Measurements from ENCODE around the gene OPCML.

DNA sequence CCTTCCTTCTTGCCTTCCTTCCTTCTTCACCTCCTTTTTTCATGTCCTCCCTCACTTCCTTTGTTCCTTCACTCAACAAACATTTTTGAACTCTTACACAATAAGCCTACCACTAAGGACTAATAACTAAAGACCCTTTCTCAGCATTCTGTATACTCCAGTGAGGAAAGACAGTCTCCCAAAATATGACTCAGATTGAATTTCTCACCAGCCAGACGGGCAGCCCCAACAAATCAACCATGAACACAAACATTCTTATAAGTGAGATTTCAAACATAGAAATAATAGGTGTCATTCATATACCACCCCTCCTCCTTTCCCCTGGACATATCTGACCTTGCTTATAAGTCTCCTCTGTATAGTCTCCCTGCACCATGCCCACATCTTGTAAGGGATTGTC lies 1079.7 kb downstream of the OPCML start:
- no peak for TF ChIP-seq CTCF (conservative IDR thresholded peaks at IDR 0.05 in 1 of 2, IDR thresholded peaks at IDR 0.05 in 1 of 2; ENCODE audit: extremely low read depth in 1 of 2, insufficient read depth in 1 of 2, low read depth in 1 of 2, low read length in 2 of 2)
- no peak for TF ChIP-seq EZH2 (IDR thresholded peaks at IDR 0.05; ENCODE audit: borderline replicate concordance, low read length)

Data from mammary epithelial cell (primary cell).